HepG2 (cell line): ENCODE data around the gene OAT. TPM values are rescaled to one million over a fixed set of nuclear protein-coding genes. Genes with fewer than 3 reads are reported as not detected.

Source experiments
- FOXC1 ChIP-seq: sonication (generic); formaldehyde crosslinking; IDR thresholded peaks from 2 replicates; pipeline ENCODE4 v1.8.0; 2022; ENCODE audit warnings: mild to moderate bottlenecking, missing genetic modification reagents, borderline replicate concordance
- FOXM1 ChIP-seq: sonication (generic); formaldehyde crosslinking; IDR thresholded peaks from 2 replicates; pipeline ENCODE4 v1.5.0; 2020; ENCODE audit warnings: missing genetic modification reagents
- KDM3A ChIP-seq: IDR thresholded peaks from 2 replicates; pipeline ENCODE4 v1.6.1; 2018; ENCODE audit warnings: low read depth, missing compliant biosample characterization
- NR2C2 ChIP-seq: sonication (generic); formaldehyde crosslinking; IDR thresholded peaks from 2 replicates; pipeline ENCODE4 v1.4.0; 2020; ENCODE audit warnings: missing genetic modification reagents, mild to moderate bottlenecking, moderate library complexity, borderline replicate concordance
- NR2F1 ChIP-seq, 2 experiments: fragments of 450-650 bp in 1 of 2; formaldehyde crosslinking in 1 of 2; IDR thresholded peaks; 2 replicates each; pipeline versions ENCODE4 v1.5.0 to v1.6.1; 2016 to 2020; ENCODE audit warnings: mild to moderate bottlenecking in 1 of 2, missing compliant biosample characterization in 1 of 2, missing genetic modification reagents in 1 of 2, moderate library complexity in 1 of 2
- SOX6 ChIP-seq, 2 experiments: fragments of 450-650 bp in 1 of 2; sonication (generic) in 1 of 2; formaldehyde crosslinking in 1 of 2; IDR thresholded peaks; 2 replicates each; pipeline versions ENCODE4 v1.4.0 to v1.6.1; 2017 to 2020; ENCODE audit warnings: antibody characterized with exemption in 1 of 2, mild to moderate bottlenecking in 1 of 2, missing genetic modification reagents in 1 of 2
- SUZ12 ChIP-seq: fragments of 150-350 bp; IDR thresholded peaks from 2 replicates; pipeline ENCODE4 v1.6.1; 2014; ENCODE audit warnings: low read depth, low read length
- ZBTB33 ChIP-seq: sonication (generic); formaldehyde crosslinking; IDR thresholded peaks from 2 replicates; pipeline ENCODE4 v1.4.0; 2020; ENCODE audit warnings: missing genetic modification reagents
- ZKSCAN1 ChIP-seq: fragments of 150-350 bp; IDR thresholded peaks from 2 replicates; pipeline ENCODE4 v1.6.1; 2014; ENCODE audit warnings: low read length
- ZNF296 ChIP-seq: sonication (generic); formaldehyde crosslinking; conservative IDR thresholded peaks from 2 replicates; pipeline ENCODE4 v1.5.0; 2020; ENCODE audit warnings: mild to moderate bottlenecking, missing genetic modification reagents
- ZNF326 ChIP-seq: sonication (generic); formaldehyde crosslinking; IDR thresholded peaks from 2 replicates; pipeline ENCODE4 v1.4.0; 2020; ENCODE audit warnings: missing genetic modification reagents, borderline replicate concordance
- ZNF792 ChIP-seq: IDR thresholded peaks from 2 replicates; pipeline ENCODE4 v1.6.1; 2016
- ZUFSP ChIP-seq: sonication (generic); formaldehyde crosslinking; IDR thresholded peaks from 2 replicates; pipeline ENCODE4 v1.9.0; 2021; ENCODE audit warnings: missing genetic modification reagents, mild to moderate bottlenecking, borderline replicate concordance
- polyA plus RNA-seq, 8 experiments: library from polyadenylated mRNA; depleted of rRNA in 3 of 8; stranded (reverse) in 7 of 8; unstranded in 1 of 8; fragments of >200 nt; fragmentation: Illumina TruSeq in 4 of 8; extraction: Trizol in 4 of 8; gene quantifications; 2 replicates each; pipeline versions ENCODE4 v1.2.1 to v1.2.3, GENCODE V29; 2011 to 2016; ENCODE audit warnings: low read depth in 4 of 8, missing spikeins in 1 of 8, mixed read lengths in 1 of 8; ENCODE audit not compliant: insufficient read depth in 1 of 8
- total RNA-seq, 5 experiments: library from RNA; depleted of rRNA; stranded (reverse); fragments of >200 nt; fragmentation: Illumina TruSeq; extraction: Trizol; gene quantifications; 2 replicates each; pipeline ENCODE4 v1.2.3, GENCODE V29; 2016; ENCODE audit warnings: low read depth in 1 of 5
- TF ChIP-seq, protein P1 (sequence below): sonication (generic); formaldehyde crosslinking; IDR thresholded peaks from 2 replicates; pipeline ENCODE4 v1.4.0; 2020; ENCODE audit warnings: missing genetic modification reagents
- TF ChIP-seq, protein P2 (sequence below): sonication (generic); formaldehyde crosslinking; IDR thresholded peaks from 2 replicates; pipeline ENCODE4 v1.4.0; 2020; ENCODE audit warnings: mild to moderate bottlenecking, missing genetic modification reagents
- TF ChIP-seq, protein P3 (sequence below): sonication (generic); formaldehyde crosslinking; IDR thresholded peaks from 2 replicates; pipeline ENCODE4 v1.4.0; 2020; ENCODE audit warnings: low read depth, mild to moderate bottlenecking, missing genetic modification reagents

OAT gene
- total and polyA plus RNA-seq, 2 of the 13 experiments (the other 11 are each of a cell fraction or from before 2014, with no cell fraction given): 87.8 to 96.7 TPM

DNA sequence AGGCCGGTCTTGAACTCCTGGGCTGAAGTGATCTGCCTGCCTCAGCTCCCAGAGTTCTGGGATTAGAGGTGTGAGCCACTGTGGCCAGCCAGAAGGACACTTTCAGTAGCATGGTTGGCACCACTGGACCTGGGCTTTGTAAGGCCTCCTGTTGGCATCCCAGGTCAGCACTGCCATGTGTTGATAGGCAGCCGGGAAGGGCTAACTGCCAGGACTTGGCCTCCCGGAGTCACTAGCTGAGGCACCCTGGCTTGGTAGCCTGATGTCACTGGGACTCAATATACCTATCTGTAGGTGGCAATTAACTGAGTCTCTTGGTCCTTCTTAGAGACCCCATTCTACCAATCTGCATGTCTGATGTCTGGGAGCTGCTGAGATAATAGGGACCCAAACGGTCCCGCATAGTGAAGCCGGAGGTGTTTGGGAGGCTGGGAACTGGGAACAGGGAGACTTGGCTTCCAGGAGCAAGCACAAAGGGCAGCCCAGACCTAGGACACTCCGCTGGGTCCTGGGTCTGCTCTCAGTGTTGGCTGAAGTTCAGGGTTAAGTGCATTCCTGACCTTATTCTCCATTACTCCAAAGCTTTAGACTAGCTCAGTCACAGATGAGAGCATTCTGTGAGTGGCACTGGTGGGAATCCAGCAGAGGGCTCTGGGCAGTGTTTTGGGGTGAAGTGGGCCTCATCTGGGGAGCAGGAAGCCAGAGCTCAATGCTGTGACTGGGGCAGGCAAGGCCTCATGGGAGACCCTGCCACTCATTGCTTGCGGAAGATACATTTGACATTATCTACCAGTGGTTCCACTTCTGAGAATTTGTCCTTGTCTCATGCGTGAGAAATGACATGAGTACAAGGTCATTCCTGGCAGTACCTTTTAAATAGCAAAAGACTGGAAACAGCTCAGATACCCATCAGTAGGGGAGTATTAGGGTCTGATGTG lies 45.6 kb upstream of the OAT start (continued):
- TF ChIP-seq, protein P1, sequence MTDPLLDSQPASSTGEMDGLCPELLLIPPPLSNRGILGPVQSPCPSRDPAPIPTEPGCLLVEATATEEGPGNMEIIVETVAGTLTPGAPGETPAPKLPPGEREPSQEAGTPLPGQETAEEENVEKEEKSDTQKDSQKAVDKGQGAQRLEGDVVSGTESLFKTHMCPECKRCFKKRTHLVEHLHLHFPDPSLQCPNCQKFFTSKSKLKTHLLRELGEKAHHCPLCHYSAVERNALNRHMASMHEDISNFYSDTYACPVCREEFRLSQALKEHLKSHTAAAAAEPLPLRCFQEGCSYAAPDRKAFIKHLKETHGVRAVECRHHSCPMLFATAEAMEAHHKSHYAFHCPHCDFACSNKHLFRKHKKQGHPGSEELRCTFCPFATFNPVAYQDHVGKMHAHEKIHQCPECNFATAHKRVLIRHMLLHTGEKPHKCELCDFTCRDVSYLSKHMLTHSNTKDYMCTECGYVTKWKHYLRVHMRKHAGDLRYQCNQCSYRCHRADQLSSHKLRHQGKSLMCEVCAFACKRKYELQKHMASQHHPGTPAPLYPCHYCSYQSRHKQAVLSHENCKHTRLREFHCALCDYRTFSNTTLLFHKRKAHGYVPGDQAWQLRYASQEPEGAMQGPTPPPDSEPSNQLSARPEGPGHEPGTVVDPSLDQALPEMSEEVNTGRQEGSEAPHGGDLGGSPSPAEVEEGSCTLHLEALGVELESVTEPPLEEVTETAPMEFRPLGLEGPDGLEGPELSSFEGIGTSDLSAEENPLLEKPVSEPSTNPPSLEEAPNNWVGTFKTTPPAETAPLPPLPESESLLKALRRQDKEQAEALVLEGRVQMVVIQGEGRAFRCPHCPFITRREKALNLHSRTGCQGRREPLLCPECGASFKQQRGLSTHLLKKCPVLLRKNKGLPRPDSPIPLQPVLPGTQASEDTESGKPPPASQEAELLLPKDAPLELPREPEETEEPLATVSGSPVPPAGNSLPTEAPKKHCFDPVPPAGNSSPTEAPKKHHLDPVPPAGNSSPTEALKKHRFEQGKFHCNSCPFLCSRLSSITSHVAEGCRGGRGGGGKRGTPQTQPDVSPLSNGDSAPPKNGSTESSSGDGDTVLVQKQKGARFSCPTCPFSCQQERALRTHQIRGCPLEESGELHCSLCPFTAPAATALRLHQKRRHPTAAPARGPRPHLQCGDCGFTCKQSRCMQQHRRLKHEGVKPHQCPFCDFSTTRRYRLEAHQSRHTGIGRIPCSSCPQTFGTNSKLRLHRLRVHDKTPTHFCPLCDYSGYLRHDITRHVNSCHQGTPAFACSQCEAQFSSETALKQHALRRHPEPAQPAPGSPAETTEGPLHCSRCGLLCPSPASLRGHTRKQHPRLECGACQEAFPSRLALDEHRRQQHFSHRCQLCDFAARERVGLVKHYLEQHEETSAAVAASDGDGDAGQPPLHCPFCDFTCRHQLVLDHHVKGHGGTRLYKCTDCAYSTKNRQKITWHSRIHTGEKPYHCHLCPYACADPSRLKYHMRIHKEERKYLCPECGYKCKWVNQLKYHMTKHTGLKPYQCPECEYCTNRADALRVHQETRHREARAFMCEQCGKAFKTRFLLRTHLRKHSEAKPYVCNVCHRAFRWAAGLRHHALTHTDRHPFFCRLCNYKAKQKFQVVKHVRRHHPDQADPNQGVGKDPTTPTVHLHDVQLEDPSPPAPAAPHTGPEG (CRISPR knock-in tag): no peak
- TF ChIP-seq ZNF326 (no peak), ZNF792 (CRISPR knock-in tag) (no peak), NR2C2 (no peak), ZKSCAN1 (no peak), NR2F1 (CRISPR knock-in tag; IDR thresholded peaks at IDR 0.05) (0 out of 4 replicates have a peak, but pooled peaks of 1 of the 2 experiments have one; percentile 21), FOXC1 (CRISPR knock-in tag) (0 out of 2 replicates have a peak, but pooled peaks have one; percentile 10), ZBTB33 (CRISPR knock-in tag) (no peak), ZNF296 (CRISPR knock-in tag) (no peak), SOX6 (IDR thresholded peaks at IDR 0.05) (no peak), SOX6 (CRISPR knock-in tag; IDR thresholded peaks at IDR 0.05) (peak; percentile 12; the same call in 1 of the 2 replicates), ZUFSP (CRISPR knock-in tag) (no peak), SUZ12 (no peak), FOXM1 (no peak), KDM3A (CRISPR knock-in tag) (no peak)
- TF ChIP-seq, protein P2, sequence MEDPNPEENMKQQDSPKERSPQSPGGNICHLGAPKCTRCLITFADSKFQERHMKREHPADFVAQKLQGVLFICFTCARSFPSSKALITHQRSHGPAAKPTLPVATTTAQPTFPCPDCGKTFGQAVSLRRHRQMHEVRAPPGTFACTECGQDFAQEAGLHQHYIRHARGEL (CRISPR knock-in tag): no peak
- TF ChIP-seq, protein P3, sequence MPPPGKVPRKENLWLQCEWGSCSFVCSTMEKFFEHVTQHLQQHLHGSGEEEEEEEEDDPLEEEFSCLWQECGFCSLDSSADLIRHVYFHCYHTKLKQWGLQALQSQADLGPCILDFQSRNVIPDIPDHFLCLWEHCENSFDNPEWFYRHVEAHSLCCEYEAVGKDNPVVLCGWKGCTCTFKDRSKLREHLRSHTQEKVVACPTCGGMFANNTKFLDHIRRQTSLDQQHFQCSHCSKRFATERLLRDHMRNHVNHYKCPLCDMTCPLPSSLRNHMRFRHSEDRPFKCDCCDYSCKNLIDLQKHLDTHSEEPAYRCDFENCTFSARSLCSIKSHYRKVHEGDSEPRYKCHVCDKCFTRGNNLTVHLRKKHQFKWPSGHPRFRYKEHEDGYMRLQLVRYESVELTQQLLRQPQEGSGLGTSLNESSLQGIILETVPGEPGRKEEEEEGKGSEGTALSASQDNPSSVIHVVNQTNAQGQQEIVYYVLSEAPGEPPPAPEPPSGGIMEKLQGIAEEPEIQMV (CRISPR knock-in tag): no peak
